SU-DHL-6 (cell line): ENCODE data around the gene TCEAL3.

ENCODE experiments used
- EZH2phosphoT487 ChIP-seq: fragments of 200-600 bp; sonication (generic), shearing (Covaris generic); conservative IDR thresholded peaks from 2 replicates; pipeline ENCODE4 v1.6.1; 2018; ENCODE audit warnings: mild to moderate bottlenecking, antibody characterized with exemption, low read length, moderate library complexity, mixed read lengths
- TF ChIP-seq, protein P1 (sequence below): fragments of 200-600 bp; sonication (generic); IDR thresholded peaks from one replicate; pipeline ENCODE4 v1.5.1; 2017; ENCODE audit warnings: antibody characterized with exemption, mild to moderate bottlenecking, low read length, moderate library complexity; ENCODE audit not compliant: insufficient read depth, poor library complexity, severe bottlenecking

DNA sequence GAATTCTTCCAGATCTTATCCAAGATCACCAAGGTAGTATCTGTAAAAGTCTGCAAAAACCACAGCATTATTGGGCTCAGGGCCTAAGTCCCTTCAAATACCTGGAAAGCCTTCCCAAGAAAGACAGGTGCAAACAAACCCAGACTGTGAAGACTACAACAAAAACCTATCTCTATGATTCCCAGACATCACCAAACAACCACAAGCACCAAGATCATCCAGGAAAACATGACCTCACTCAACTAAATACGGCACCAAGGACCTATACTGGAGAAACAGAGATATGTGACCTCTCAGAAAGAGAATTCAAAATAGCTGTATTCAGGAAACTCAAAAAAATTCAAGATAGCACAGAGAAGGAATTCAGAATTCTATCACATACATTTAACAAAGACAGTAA lies 36.4 kb downstream of the TCEAL3 start:
- TF ChIP-seq, protein P1, sequence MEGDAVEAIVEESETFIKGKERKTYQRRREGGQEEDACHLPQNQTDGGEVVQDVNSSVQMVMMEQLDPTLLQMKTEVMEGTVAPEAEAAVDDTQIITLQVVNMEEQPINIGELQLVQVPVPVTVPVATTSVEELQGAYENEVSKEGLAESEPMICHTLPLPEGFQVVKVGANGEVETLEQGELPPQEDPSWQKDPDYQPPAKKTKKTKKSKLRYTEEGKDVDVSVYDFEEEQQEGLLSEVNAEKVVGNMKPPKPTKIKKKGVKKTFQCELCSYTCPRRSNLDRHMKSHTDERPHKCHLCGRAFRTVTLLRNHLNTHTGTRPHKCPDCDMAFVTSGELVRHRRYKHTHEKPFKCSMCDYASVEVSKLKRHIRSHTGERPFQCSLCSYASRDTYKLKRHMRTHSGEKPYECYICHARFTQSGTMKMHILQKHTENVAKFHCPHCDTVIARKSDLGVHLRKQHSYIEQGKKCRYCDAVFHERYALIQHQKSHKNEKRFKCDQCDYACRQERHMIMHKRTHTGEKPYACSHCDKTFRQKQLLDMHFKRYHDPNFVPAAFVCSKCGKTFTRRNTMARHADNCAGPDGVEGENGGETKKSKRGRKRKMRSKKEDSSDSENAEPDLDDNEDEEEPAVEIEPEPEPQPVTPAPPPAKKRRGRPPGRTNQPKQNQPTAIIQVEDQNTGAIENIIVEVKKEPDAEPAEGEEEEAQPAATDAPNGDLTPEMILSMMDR, result no peak
- TF ChIP-seq EZH2phosphoT487, result no peak
